Fibroblast of lung (primary cell): Measurements from ENCODE around the gene HAND2. TPM values are rescaled to one million over a fixed set of nuclear protein-coding genes. Genes with fewer than 3 reads are reported as not detected.

ENCODE experiments used
- DNase-seq, 2 donors: peaks; one replicate each; pipeline versions ENCODE4 v3.0.0 to v3.0.0-alpha.2; 2010; ENCODE audit warnings: low read depth in 2 of 2
- H2AFZ ChIP-seq: 2 replicates; pipeline ENCODE4 v1.5.1; 2012; ENCODE audit warnings: low read length, control low read depth, inconsistent platforms
- H3K27ac ChIP-seq: 2 replicates; pipeline ENCODE4 v1.5.1; 2011; ENCODE audit warnings: low read length, control low read depth; ENCODE audit not compliant: insufficient read depth
- H3K27me3 ChIP-seq: 2 replicates; pipeline ENCODE4 v1.5.1; 2011; ENCODE audit warnings: mild to moderate bottlenecking, low read length; ENCODE audit not compliant: control insufficient read depth, insufficient read depth
- H3K36me3 ChIP-seq: 2 replicates; pipeline ENCODE4 v1.5.1; 2011; ENCODE audit warnings: low read length; ENCODE audit not compliant: control insufficient read depth, insufficient read depth
- H3K4me1 ChIP-seq: 2 replicates; pipeline ENCODE4 v1.5.1; 2011; ENCODE audit warnings: low read length; ENCODE audit not compliant: control insufficient read depth, insufficient read depth; ENCODE audit errors: extremely low read depth
- H3K4me2 ChIP-seq: 2 replicates; pipeline ENCODE4 v1.5.1; 2011; ENCODE audit warnings: low read length, control low read depth; ENCODE audit not compliant: insufficient read depth; ENCODE audit errors: extremely low read depth
- H3K4me3 ChIP-seq, 4 experiments: fragments of 200-600 bp in 1 of 4; sonication (generic) in 1 of 4; replicated peaks in 1 of 4; 2 replicates each; pipeline ENCODE4 v1.5.1; 2011 to 2016; ENCODE audit warnings: low read length in 4 of 4, low read depth in 3 of 4, mild to moderate bottlenecking in 3 of 4, control low read depth in 2 of 4, inconsistent platforms in 1 of 4, mixed read lengths in 1 of 4; ENCODE audit not compliant: insufficient read depth in 1 of 4; ENCODE audit errors: control extremely low read depth in 1 of 4
- H3K79me2 ChIP-seq: 2 replicates; pipeline ENCODE4 v1.5.1; 2012; ENCODE audit warnings: mild to moderate bottlenecking, low read length, inconsistent platforms; ENCODE audit not compliant: control insufficient read depth, insufficient read depth
- H3K9ac ChIP-seq: 2 replicates; pipeline ENCODE4 v1.5.1; 2011; ENCODE audit warnings: mild to moderate bottlenecking, low read length, control low read depth; ENCODE audit not compliant: insufficient read depth
- H3K9me3 ChIP-seq: 2 replicates; pipeline ENCODE4 v1.5.1; 2012; ENCODE audit warnings: low read depth, low read length; ENCODE audit not compliant: control insufficient read depth, insufficient read depth
- H4K20me1 ChIP-seq: 2 replicates; pipeline ENCODE4 v1.5.1; 2011; ENCODE audit warnings: low read length; ENCODE audit not compliant: control insufficient read depth, insufficient read depth; ENCODE audit errors: extremely low read depth
- EZH2 ChIP-seq: IDR thresholded peaks from 2 replicates; pipeline ENCODE4 v1.5.1; 2012; ENCODE audit warnings: low read length, control low read depth, mild to moderate bottlenecking; ENCODE audit errors: missing control alignments
- polyA plus RNA-seq, 2 donors: library from polyadenylated mRNA; depleted of rRNA in 1 of 2; stranded (reverse) in 1 of 2; unstranded in 1 of 2; fragments of >200 nt; gene quantifications; 2 replicates each; pipeline ENCODE4 v1.2.1, GENCODE V29; 2011 to 2012; ENCODE audit warnings: missing spikeins in 1 of 2
- total RNA-seq: library from RNA; depleted of rRNA; stranded (reverse); fragments of >200 nt; gene quantifications from 2 replicates; pipeline ENCODE4 v1.2.1, GENCODE V29; 2014
- TF ChIP-seq, protein P1 (sequence below), 2 donors: IDR thresholded peaks in 1 of 2; conservative IDR thresholded peaks in 1 of 2; 1 replicate in 1 of 2; 2 replicates in 1 of 2; pipeline ENCODE4 v1.5.1; 2011 to 2012; ENCODE audit warnings: low read length in 2 of 2, control low read depth in 1 of 2, inconsistent platforms in 1 of 2, low read depth in 1 of 2, mild to moderate bottlenecking in 1 of 2

Gene HAND2
- total and polyA plus RNA-seq, 2 donors (not counting 1 experiment from before 2014, with no cell fraction given) = under 0.01 to 0.51 TPM

- Histone ChIP-seq H3K9ac (no peak overlapping the region), H3K36me3 (no peaks in the 10 kb centered on the region), H3K4me3 (no peak overlapping the region), H3K4me2 (no peak overlapping the region), H3K27me3 (no peaks in the 10 kb centered on the region), H3K9me3 (no peaks in the 10 kb centered on the region), H2AFZ (no peak overlapping the region), H3K79me2 (no peaks in the 10 kb centered on the region), H4K20me1 (no peaks in the 10 kb centered on the region), H3K4me1 (no peaks in the 10 kb centered on the region), H3K27ac (no peak overlapping the region)
- DNase-seq = no peak
- TF ChIP-seq, protein P1, sequence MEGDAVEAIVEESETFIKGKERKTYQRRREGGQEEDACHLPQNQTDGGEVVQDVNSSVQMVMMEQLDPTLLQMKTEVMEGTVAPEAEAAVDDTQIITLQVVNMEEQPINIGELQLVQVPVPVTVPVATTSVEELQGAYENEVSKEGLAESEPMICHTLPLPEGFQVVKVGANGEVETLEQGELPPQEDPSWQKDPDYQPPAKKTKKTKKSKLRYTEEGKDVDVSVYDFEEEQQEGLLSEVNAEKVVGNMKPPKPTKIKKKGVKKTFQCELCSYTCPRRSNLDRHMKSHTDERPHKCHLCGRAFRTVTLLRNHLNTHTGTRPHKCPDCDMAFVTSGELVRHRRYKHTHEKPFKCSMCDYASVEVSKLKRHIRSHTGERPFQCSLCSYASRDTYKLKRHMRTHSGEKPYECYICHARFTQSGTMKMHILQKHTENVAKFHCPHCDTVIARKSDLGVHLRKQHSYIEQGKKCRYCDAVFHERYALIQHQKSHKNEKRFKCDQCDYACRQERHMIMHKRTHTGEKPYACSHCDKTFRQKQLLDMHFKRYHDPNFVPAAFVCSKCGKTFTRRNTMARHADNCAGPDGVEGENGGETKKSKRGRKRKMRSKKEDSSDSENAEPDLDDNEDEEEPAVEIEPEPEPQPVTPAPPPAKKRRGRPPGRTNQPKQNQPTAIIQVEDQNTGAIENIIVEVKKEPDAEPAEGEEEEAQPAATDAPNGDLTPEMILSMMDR (conservative IDR thresholded peaks at IDR 0.05 in 1 of 2, IDR thresholded peaks at IDR 0.05 in 1 of 2; ENCODE audit: low read depth in 1 of 2, low read length in 2 of 2) = no peak
Measured at GRCh38 chr4:173547889-173548288, 17.9 kb upstream of the HAND2 start.

DNA sequence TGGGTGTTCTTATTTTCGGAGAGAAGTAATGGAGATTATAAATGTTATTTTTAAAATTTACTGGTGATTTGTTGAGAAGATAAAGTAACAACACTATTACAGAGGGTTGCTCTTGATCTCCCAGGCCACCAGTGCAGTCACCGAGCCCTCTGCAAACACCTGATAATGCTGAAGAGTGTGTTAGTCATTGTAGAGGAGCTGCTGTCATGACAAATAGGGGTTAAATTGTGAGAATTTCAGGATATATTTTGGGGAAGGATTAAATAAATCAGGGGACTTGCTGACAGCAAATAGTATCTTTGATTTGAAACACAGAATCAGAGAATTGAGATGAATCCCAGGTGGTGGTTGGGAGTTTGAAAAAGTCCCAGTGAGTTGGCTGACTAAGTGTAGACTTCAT lies 16.7 kb upstream of the HAND2 start:
- TF ChIP-seq EZH2 = no peak
- TF ChIP-seq, protein P1 (conservative IDR thresholded peaks at IDR 0.05 in 1 of 2, IDR thresholded peaks at IDR 0.05 in 1 of 2; ENCODE audit: low read depth in 1 of 2, low read length in 2 of 2) = no peak
- H3K27ac ChIP-seq = no peak overlapping the region

DNA sequence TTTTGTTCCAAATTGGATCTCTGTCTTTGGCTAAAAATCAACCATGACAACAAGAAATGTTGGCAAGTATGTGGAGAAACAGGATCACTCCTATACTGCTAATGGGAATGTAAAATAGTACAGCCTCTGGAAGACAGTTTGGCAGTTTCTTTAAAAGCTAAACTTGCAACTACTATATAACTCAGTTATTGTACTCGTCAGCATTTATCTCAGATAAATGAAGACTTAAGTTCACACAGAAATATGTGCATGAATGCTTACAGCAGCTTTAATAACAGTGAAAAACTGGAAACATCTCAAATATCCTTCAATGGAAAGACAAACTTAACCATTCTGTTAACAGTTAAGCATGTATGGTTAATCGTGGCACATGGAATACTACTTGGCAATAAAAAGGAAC lies 15.4 kb upstream of the HAND2 start:
- H3K9ac ChIP-seq = no peak overlapping the region
- no peaks in the 10 kb centered on the region for H3K79me2 ChIP-seq
- no peak overlapping the region for H3K4me2 ChIP-seq
- H3K27ac ChIP-seq = no peak overlapping the region
- H2AFZ ChIP-seq = no peak overlapping the region
- H3K4me1 ChIP-seq = no peaks in the 10 kb centered on the region
- no peak for DNase-seq
- H3K36me3 ChIP-seq = no peaks in the 10 kb centered on the region
- no peak overlapping the region for H3K4me3 ChIP-seq
- no peaks in the 10 kb centered on the region for H3K9me3 ChIP-seq
- H3K27me3 ChIP-seq = peaks cover 5% of the 10 kb centered on the region
- no peak for TF ChIP-seq EZH2
- TF ChIP-seq, protein P1 (conservative IDR thresholded peaks at IDR 0.05 in 1 of 2, IDR thresholded peaks at IDR 0.05 in 1 of 2; ENCODE audit: low read depth in 1 of 2, low read length in 2 of 2) = no peak
- H4K20me1 ChIP-seq = no peaks in the 10 kb centered on the region

More for the DNA sequence above, 16.7 kb upstream of the HAND2 start:
- Histone ChIP-seq H3K9me3 (no peaks in the 10 kb centered on the region), H3K4me3 (no peak overlapping the region), H4K20me1 (no peaks in the 10 kb centered on the region), H3K27me3 (no peaks in the 10 kb centered on the region), H3K36me3 (no peaks in the 10 kb centered on the region), H3K79me2 (no peaks in the 10 kb centered on the region), H3K4me1 (no peaks in the 10 kb centered on the region), H3K4me2 (no peak overlapping the region), H3K9ac (no peak overlapping the region), H2AFZ (no peak overlapping the region)
- DNase-seq = no peak
